HG03342 (cell line): ENCODE measurements around the gene SAYSD1.

Experiments
- ATAC-seq: cut with Tn5 transposase; IDR thresholded peaks from one replicate; pipeline ENCODE4 v1.9.1; 2021; ENCODE audit warnings: mild to moderate bottlenecking, moderate library complexity; ENCODE audit not compliant: unreplicated experiment

The SAYSD1 gene

GRCh38 chr6:39059496-39060310 is 55.3 kb downstream of the SAYSD1 start:
- ATAC-seq: no peak

- no peak for ATAC-seq
Measured at GRCh38 chr6:39058471-39059147, 56.4 kb downstream of the SAYSD1 start.

GRCh38 chr6:39057251-39058155 is 57.5 kb downstream of the SAYSD1 start:
- ATAC-seq: no peak

DNA sequence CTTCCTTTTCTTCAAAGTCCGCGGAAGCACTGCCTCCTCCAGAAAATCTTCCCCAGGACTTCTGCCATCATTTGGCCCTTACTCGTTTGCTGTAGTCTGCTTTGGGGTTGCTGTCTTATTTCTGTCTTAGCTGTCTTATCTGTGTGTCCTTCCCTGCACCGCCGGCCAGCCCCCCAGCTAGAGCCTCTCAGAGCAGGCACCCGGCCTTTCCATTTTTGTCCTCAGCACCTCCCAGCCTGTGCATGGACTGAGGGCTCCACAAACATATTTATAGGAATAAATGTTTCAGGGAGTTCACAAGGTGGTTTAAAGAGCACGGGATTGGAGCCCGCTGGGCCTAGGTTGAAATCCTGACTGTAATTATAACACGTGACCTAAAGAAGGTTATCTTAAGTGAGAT is 58.3 kb downstream of the SAYSD1 start:
- no peak for ATAC-seq

DNA sequence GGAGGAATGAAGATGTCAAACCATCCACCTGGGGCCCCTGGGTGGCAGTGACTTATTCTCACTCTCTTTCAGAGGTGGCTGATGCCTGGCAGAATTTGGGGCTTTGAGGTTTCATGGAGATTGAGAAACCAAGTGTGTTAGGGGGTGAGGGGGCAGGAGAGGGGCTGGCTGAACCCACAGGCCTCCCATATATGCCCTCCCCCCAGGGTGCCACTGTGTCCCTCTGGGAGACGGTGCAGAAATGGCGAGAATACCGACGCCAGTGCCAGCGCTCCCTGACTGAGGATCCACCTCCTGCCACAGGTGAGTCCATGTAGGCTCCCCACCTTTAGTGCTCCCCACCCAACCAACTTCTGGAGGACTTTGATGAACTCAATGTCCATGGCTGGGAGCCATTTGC is 58.8 kb downstream of the SAYSD1 start:
- no peak for ATAC-seq

DNA sequence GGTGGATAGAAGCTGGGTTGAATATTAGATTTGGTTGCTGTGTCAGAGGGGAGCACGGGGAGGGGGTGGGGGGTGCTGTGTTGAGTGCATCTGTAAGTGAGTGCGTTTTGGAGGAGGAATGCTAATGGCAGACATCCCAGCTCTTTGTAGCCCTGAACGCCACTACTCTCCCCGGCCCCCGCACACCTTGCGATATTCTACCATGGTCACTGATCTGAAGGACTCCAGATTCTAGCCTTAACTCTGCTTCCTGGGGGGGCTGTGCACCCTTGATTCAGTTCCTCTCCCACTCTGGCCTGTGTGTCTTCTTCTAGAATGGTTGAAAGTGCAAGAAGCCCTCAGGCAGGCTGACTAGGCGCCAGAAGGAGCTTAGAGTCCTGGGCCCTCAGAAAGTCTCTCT is 59.3 kb downstream of the SAYSD1 start:
- ATAC-seq: no peak

DNA sequence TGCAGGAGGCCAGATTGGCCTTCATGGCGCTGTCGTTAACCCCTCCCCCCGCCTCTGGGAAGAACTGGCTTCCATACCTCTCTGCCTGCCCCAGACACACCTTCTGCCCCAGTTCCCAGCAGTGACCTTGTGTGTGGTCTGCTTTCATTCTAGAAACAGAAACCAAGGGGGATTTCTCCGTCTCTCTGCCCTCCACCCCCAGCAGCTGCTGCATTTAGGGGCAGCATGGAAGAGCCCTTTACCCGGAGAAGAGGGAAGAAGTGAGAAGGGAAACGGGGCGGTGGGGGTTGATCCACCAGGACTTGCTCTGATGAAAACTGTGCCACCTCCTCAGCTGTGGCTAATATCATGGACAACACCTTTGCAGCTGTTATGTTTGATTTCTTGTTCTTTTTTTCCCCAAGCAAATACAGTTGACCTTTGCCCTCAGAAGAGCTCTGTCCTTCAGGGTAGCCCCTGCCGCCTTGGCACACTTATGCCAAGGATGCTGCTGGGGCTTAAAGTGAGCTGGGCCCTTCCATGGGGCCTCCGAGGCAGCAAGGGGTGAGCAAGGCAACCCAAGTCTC is 60.3 kb downstream of the SAYSD1 start:
- ATAC-seq: no peak
